Naive thymus-derived CD4-positive, alpha-beta T cell (primary cell): ENCODE results near the gene TNFSF12. TPM values are rescaled to one million over a fixed set of nuclear protein-coding genes. Genes with fewer than 3 reads are reported as not detected.

Source experiments
- ATAC-seq: fragments of 150-1000 bp; cut with Tn5 transposase; 2 replicates; pipeline ENCODE4 v1.10.0; 2021; ENCODE audit warnings: mild to moderate bottlenecking, moderate library complexity
- CTCF ChIA-PET: fragments of 350-600 bp; sonication (Branson Sonifier 250); formaldehyde crosslinking; loops from one replicate; lab custom pipeline; 2021; ENCODE audit warnings: antibody characterized with exemption; lab: Charles Lee
- POLR2A ChIA-PET: fragments of 350-600 bp; sonication (Branson Sonifier 250); formaldehyde crosslinking; loops from one replicate; lab custom pipeline; 2021; ENCODE audit warnings: antibody characterized with exemption, inconsistent platforms; lab: Charles Lee
- DNase-seq, 9 donors: peaks; one replicate each; pipeline versions ENCODE4 v3.0.0 to v3.0.0-alpha.2; 2020 to 2022; ENCODE audit warnings: mixed read lengths in 1 of 9
- H3K27ac ChIP-seq: one replicate; pipeline ENCODE4 v1.7.0; 2013; ENCODE audit warnings: mild to moderate bottlenecking, low read depth, low read length, moderate library complexity
- H3K27me3 ChIP-seq, 2 donors: one replicate each; pipeline ENCODE4 v1.7.0; 2013; ENCODE audit warnings: low read length in 2 of 2, mild to moderate bottlenecking in 2 of 2, moderate library complexity in 2 of 2; ENCODE audit not compliant: control insufficient read depth in 2 of 2, insufficient read depth in 2 of 2
- H3K36me3 ChIP-seq, 3 experiments: 1 replicate in 2 of 3; 2 replicates in 1 of 3; pipeline ENCODE4 v1.7.0; 2013; ENCODE audit warnings: low read length in 3 of 3, mild to moderate bottlenecking in 3 of 3, moderate library complexity in 1 of 3; ENCODE audit not compliant: insufficient read depth in 3 of 3, control insufficient read depth in 2 of 3
- H3K4me1 ChIP-seq, 2 donors: one replicate each; pipeline ENCODE4 v1.7.0; 2013; ENCODE audit warnings: low read length in 2 of 2, mild to moderate bottlenecking in 2 of 2, moderate library complexity in 1 of 2; ENCODE audit not compliant: control insufficient read depth in 2 of 2, insufficient read depth in 2 of 2
- H3K4me3 ChIP-seq: 2 replicates; pipeline ENCODE4 v1.7.0; 2013; ENCODE audit warnings: mild to moderate bottlenecking, low read length
- H3K9me3 ChIP-seq, 3 experiments: 1 replicate in 2 of 3; 2 replicates in 1 of 3; pipeline ENCODE4 v1.7.0; 2013; ENCODE audit warnings: low read length in 3 of 3; ENCODE audit not compliant: control insufficient read depth in 2 of 3
- H3K27ac Mint-ChIP-seq, 9 donors: one replicate each; pipeline ENCODE4 v1.8.0; 2020 to 2022; ENCODE audit warnings: mixed read lengths in 9 of 9, mild to moderate bottlenecking in 8 of 9, moderate library complexity in 5 of 9, inconsistent platforms in 2 of 9
- H3K27me3 Mint-ChIP-seq, 5 donors: one replicate each; pipeline ENCODE4 v1.8.0; 2021 to 2022; ENCODE audit warnings: mixed read lengths in 5 of 5, mild to moderate bottlenecking in 1 of 5
- H3K36me3 Mint-ChIP-seq, 5 donors: one replicate each; pipeline ENCODE4 v1.8.0; 2020 to 2022; ENCODE audit warnings: mixed read lengths in 5 of 5, mild to moderate bottlenecking in 3 of 5, inconsistent platforms in 1 of 5
- H3K4me1 Mint-ChIP-seq, 7 donors: one replicate each; pipeline ENCODE4 v1.8.0; 2020 to 2022; ENCODE audit warnings: mixed read lengths in 7 of 7, mild to moderate bottlenecking in 3 of 7, inconsistent platforms in 1 of 7
- H3K4me3 Mint-ChIP-seq, 10 donors: one replicate each; pipeline ENCODE4 v1.8.0; 2020 to 2022; ENCODE audit warnings: mild to moderate bottlenecking in 10 of 10, mixed read lengths in 10 of 10, moderate library complexity in 6 of 10, inconsistent platforms in 2 of 10
- H3K9me3 Mint-ChIP-seq, 11 donors: one replicate each; pipeline ENCODE4 v1.8.0; 2020 to 2022; ENCODE audit warnings: mixed read lengths in 11 of 11, mild to moderate bottlenecking in 4 of 11, inconsistent platforms in 1 of 11, moderate library complexity in 1 of 11
- intact Hi-C, 2 donors: fragments of 100-400 bp; cut with micrococcal nuclease; formaldehyde crosslinking; loops; one replicate each; pipeline ENCODE4 v1.15.1; 2023
- polyA plus RNA-seq, 2 donors: library from polyadenylated mRNA; unstranded; fragments of 300-500 nt; fragmentation: Illumina TruSeq; gene quantifications; one replicate each; pipeline ENCODE4 v1.2.3, GENCODE V29; 2021
- total RNA-seq, 6 experiments: library from RNA in 5 of 6; stranded (reverse) in 5 of 6; gene quantifications; 1 replicate in 5 of 6; 2 replicates in 1 of 6; pipeline ENCODE4 v1.2.3 and lab custom pipeline; 2021 to 2026

TNFSF12 gene
- total and polyA plus RNA-seq, 7 experiments from 2014 or later = 25.4 to 82.4 (median 36.1) TPM

DNA sequence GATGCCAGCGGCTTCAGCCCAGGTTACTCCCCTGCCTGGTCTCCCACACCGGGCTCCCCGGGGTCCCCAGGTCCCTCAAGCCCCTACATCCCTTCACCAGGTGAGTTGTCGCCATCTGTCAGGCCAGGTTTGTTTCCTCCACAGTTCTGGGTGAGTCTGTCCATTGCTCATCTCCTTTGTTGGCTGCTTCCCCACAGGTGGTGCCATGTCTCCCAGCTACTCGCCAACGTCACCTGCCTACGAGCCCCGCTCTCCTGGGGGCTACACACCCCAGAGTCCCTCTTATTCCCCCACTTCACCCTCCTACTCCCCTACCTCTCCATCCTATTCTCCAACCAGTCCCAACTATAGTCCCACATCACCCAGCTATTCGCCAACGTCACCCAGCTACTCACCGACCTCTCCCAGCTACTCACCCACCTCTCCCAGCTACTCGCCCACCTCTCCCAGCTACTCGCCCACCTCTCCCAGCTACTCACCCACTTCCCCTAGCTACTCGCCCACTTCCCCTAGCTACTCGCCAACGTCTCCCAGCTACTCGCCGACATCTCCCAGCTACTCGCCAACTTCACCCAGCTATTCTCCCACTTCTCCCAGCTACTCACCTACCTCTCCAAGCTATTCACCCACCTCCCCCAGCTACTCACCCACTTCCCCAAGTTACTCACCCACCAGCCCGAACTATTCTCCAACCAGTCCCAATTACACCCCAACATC is 35.9 kb upstream of the TNFSF12 start:
- Mint-ChIP-seq H3K4me3 (peak overlapping the region in 1 of 10 donors; percentile 48), H3K27ac (peak overlapping the region in 1 of 9 donors; percentile 19), H3K27me3 (no peaks in the 10 kb centered on the region), H3K4me1 (peaks cover 0 to 7% (median 0%) of the 10 kb centered on the region in 7 donors), H3K36me3 (peaks cover 4 to 30% (median 12%) of the 10 kb centered on the region in 5 donors), H3K9me3 (no peaks in the 10 kb centered on the region)
- H3K9me3 ChIP-seq = no peaks in the 10 kb centered on the region
- intact Hi-C loops = loop anchor here in 1 of 2 donors (5.0 kb wide), 1 partner anchor 34 kb away; the partner anchor contains the start of gene TNFSF12
- DNase-seq (no peak), ATAC-seq (no peak)
- ChIA-PET CTCF (interaction anchor here (0.7 to 4.4 kb wide), 19 partner anchors 10 to 223 kb away, joined by 3 to 86 read pairs (median 4); partner anchors contain the start of genes CHRNB1, SENP3, SOX15 and TMEM102), POLR2A (interaction anchor here (0.8 to 5.3 kb wide), 5 partner anchors 28 to 173 kb away, joined by 3 to 45 read pairs (median 5); partner anchors contain the start of genes POLR2A, SENP3 and ZBTB4)
- peaks cover 6 to 64% (median 14%) of the 10 kb centered on the region in 3 experiments for H3K36me3 ChIP-seq
- H3K27me3 ChIP-seq = no peaks in the 10 kb centered on the region
- H3K4me1 ChIP-seq = no peaks in the 10 kb centered on the region
- no peak overlapping the region for H3K4me3 ChIP-seq
- no peak overlapping the region for H3K27ac ChIP-seq

DNA sequence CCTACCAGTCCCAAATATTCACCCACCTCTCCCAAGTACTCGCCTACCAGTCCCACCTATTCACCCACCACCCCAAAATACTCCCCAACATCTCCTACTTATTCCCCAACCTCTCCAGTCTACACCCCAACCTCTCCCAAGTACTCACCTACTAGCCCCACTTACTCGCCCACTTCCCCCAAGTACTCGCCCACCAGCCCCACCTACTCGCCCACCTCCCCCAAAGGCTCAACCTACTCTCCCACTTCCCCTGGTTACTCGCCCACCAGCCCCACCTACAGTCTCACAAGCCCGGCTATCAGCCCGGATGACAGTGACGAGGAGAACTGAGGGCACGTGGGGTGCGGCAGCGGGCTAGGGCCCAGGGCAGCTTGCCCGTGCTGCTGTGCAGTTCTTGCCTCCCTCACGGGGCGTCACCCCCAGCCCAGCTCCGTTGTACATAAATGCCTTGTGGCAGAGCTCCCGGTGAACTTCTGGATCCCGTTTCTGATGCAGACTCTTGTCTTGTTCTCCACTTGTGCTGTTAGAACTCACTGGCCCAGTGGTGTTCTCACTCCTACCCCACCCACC is 34.9 kb upstream of the TNFSF12 start:
- peaks cover 1 to 26% (median 12%) of the 10 kb centered on the region in 5 donors for H3K36me3 Mint-ChIP-seq
- CTCF ChIA-PET = interaction anchor here (0.6 to 4.4 kb wide), 25 partner anchors 9 to 272 kb away, joined by 3 to 86 read pairs (median 3); partner anchors contain the start of genes CHRNB1, MPDU1, SENP3 and SOX15

DNA sequence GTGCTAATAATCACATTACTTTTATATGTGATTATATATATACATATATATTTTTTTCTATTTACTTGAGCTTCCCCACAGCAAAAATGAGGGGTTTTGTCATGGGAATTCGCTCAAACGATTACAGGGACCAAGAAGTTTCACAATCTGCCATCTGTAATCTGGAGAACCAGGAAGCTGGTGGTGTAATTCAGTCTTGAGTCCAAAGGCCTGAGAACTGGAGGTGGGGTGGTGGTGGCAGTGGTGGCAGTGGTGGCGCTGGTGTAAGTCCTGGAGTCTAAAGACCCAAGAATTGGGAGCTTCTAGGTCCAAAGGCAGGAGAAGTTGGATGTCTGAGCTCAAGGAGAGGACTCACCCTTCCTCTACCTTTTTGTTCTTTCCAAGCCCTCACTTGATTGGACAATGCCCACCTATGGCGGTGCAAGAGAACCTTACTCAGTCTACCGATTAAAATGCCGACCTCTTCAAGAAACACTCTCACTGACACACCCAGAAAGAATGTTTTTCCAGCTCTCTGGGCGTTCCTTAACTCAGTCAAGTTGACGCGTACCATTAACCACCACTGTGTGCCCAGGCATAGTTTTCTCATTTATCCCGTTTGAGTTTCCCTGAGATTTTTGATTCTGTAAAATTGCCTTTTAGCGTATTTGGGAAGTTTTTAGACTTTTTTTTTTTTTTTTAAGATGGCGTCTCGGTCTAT is 32.8 kb upstream of the TNFSF12 start:
- ChIA-PET CTCF (interaction anchor here (0.6 to 4.4 kb wide), 9 partner anchors 9 to 171 kb away, joined by 3 to 86 read pairs (median 4); partner anchors contain the start of genes SENP3, TNFSF13, TP53 and WRAP53), POLR2A (interaction anchor here (0.6 to 5.3 kb wide), 6 partner anchors 40 to 91 kb away, joined by 3 to 45 read pairs (median 4); partner anchors contain the start of genes SENP3, SPEM2 and TNFSF13)
- ATAC-seq (no peak), DNase-seq (no peak)
- H3K27ac ChIP-seq = no peak overlapping the region
- H3K4me3 ChIP-seq = no peak overlapping the region
- no peaks in the 10 kb centered on the region for H3K9me3 ChIP-seq
- Mint-ChIP-seq H3K27ac (peak overlapping the region in 3 of 9 donors; percentile 12 to 74 (median 45)), H3K9me3 (no peaks in the 10 kb centered on the region), H3K4me3 (no peak overlapping the region), H3K36me3 (peaks cover 0 to 17% (median 6%) of the 10 kb centered on the region in 5 donors), H3K4me1 (peaks cover 0 to 7% (median 0%) of the 10 kb centered on the region in 7 donors), H3K27me3 (no peaks in the 10 kb centered on the region)
- H3K36me3 ChIP-seq = peaks cover 5 to 33% (median 6%) of the 10 kb centered on the region in 3 experiments
- no peaks in the 10 kb centered on the region for H3K27me3 ChIP-seq
- intact Hi-C loops = no loop called here
- no peaks in the 10 kb centered on the region for H3K4me1 ChIP-seq

More for the DNA sequence above, 34.9 kb upstream of the TNFSF12 start:
- Mint-ChIP-seq H3K27ac (peak overlapping the region in 3 of 9 donors; percentile 22 to 71 (median 30)), H3K9me3 (no peaks in the 10 kb centered on the region), H3K4me1 (peaks cover 0 to 7% (median 0%) of the 10 kb centered on the region in 7 donors), H3K4me3 (no peak overlapping the region), H3K27me3 (no peaks in the 10 kb centered on the region)
- peak in 1 of 9 donors; percentile 9 for DNase-seq
- ATAC-seq = no peak
- Histone ChIP-seq H3K4me3 (no peak overlapping the region), H3K4me1 (no peaks in the 10 kb centered on the region), H3K27me3 (no peaks in the 10 kb centered on the region), H3K36me3 (peaks cover 6 to 54% (median 13%) of the 10 kb centered on the region in 3 experiments), H3K9me3 (no peaks in the 10 kb centered on the region), H3K27ac (no peak overlapping the region)
- intact Hi-C loops = loop anchor here (1.0 to 5.0 kb wide), 4 partner anchors 33 to 174 kb away; partner anchors contain the start of genes SENP3 (in 2 of the 2), TNFSF12 (in 1 of the 2) and WRAP53 (in 1 of the 2)
- POLR2A ChIA-PET = interaction anchor here (0.6 to 5.3 kb wide), 10 partner anchors 34 to 343 kb away, joined by 3 to 45 read pairs (median 4); partner anchors contain the start of genes SENP3, TMEM102, TP53 and ZBTB4

DNA sequence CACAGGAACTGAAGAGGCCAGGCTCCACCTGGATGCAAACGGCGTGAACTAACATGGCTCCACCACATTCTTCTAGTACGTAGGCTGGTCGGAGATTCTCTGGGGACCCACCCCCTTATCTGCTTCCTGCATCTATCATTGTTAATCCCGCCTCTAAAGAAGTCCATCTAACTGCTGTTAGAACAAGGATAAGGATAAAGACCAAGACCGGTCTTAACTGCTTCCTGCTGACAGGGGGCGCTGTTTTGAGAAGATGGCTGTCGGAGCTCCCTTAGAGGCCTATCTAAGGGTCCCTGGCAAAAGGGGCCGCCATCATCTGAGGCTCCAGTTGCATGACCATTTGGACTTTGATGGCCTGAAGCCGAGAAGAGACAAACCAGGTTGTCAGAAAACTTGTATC is 25.8 kb upstream of the TNFSF12 start:
- H3K27ac Mint-ChIP-seq = peak overlapping the region in 4 of 9 donors; percentile 42 to 84 (median 51)
- no peak overlapping the region for H3K4me3 Mint-ChIP-seq
- H3K27me3 Mint-ChIP-seq = peaks cover 0 to 2% (median 0%) of the 10 kb centered on the region in 5 donors
- H3K4me1 Mint-ChIP-seq = peaks cover 3 to 6% (median 5%) of the 10 kb centered on the region in 7 donors
- H3K36me3 ChIP-seq = no peaks in the 10 kb centered on the region
- ChIA-PET POLR2A (interaction anchor here (0.6 to 0.9 kb wide), 2 partner anchors 15 to 49 kb away, joined by 3 to 4 read pairs; no protein-coding TSS in a partner anchor), CTCF (interaction anchor here (0.7 to 4.4 kb wide), 9 partner anchors 8 to 64 kb away, joined by 3 to 45 read pairs (median 3); partner anchors contain the start of genes SENP3, TNFSF12 and TNFSF13)
- no peak overlapping the region for H3K27ac ChIP-seq
- peaks cover 0 to 11% (median 0%) of the 10 kb centered on the region in 11 donors for H3K9me3 Mint-ChIP-seq
- no peaks in the 10 kb centered on the region for H3K4me1 ChIP-seq
- intact Hi-C loops = loop anchor here (1.0 to 2.0 kb wide), 5 partner anchors 26 to 165 kb away; partner anchors contain the start of genes SENP3 (in 2 of the 2), TNFSF12 (in 1 of the 2) and WRAP53 (in 1 of the 2)
- DNase-seq (peak in 8 of 9 donors; percentile 34 to 58 (median 48)), ATAC-seq (peak; percentile 64)
- no peaks in the 10 kb centered on the region for H3K27me3 ChIP-seq
- H3K4me3 ChIP-seq = no peak overlapping the region
- no peaks in the 10 kb centered on the region for H3K9me3 ChIP-seq
- no peaks in the 10 kb centered on the region for H3K36me3 Mint-ChIP-seq

DNA sequence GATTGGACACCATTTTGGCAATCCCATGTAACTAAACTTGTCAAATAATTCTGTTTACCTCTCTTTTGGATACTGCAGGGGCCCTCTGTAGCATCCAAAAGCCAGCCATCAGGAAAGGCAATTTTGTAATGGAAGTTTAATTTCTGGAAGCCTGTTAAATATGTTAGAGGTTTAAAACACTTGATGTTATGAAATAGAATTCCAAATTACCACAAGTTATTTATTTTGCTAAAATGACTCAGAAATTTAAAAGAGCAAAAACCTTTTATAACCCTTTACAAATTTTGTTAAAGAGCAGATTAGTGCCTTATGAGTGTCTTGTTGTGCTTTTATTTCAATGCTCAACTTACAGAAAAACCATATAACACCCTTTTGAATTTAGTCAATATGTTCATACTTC is 20.0 kb upstream of the TNFSF12 start:
- no peaks in the 10 kb centered on the region for H3K36me3 ChIP-seq
- ChIA-PET POLR2A (no interaction called here), CTCF (no interaction called here)
- H3K4me3 Mint-ChIP-seq = no peak overlapping the region
- no peaks in the 10 kb centered on the region for H3K9me3 ChIP-seq
- intact Hi-C loops = no loop called here
- H3K27ac Mint-ChIP-seq = no peak overlapping the region
- H3K4me1 ChIP-seq = no peaks in the 10 kb centered on the region
- no peak overlapping the region for H3K4me3 ChIP-seq
- DNase-seq = no peak
- peaks cover 0 to 7% (median 5%) of the 10 kb centered on the region in 5 donors for H3K36me3 Mint-ChIP-seq
- no peak overlapping the region for H3K27ac ChIP-seq
- peaks cover 0 to 33% (median 11%) of the 10 kb centered on the region in 11 donors for H3K9me3 Mint-ChIP-seq
- no peak for ATAC-seq
- H3K4me1 Mint-ChIP-seq = no peaks in the 10 kb centered on the region
- H3K27me3 Mint-ChIP-seq = peaks cover 0 to 2% (median 0%) of the 10 kb centered on the region in 5 donors
- H3K27me3 ChIP-seq = no peaks in the 10 kb centered on the region
